Measurements from ENCODE around the gene ZEB1. TPM values are rescaled to one million over a fixed set of nuclear protein-coding genes. Genes with fewer than 3 reads are reported as not detected.

ZEB1 gene
- total RNA-seq, 5 donors from 2014 or later (not counting 1 experiment from before 2014, with no cell fraction given) = 39.9 to 125 (median 48.4) TPM

GRCh38 chr10:31299119-31299518 lies 19.9 kb upstream of the ZEB1 start:
- ChIA-PET POLR2A (no interaction called here), CTCF (no interaction called here)
- Mint-ChIP-seq H3K4me3 (no peak overlapping the region), H3K27me3 (peaks cover 0 to under 1% of the 10 kb centered on the region in 2 donors), H3K4me1 (peaks cover 0 to 4% (median 3%) of the 10 kb centered on the region in 3 donors), H3K36me3 (no peaks in the 10 kb centered on the region), H3K27ac (no peak overlapping the region), H3K9me3 (peaks cover 0 to 9% (median 0%) of the 10 kb centered on the region in 3 donors)
- peak in 2 of 35 experiments; percentile 3 to 19 for DNase-seq
- Histone ChIP-seq H3K36me3 (ENCODE audit: control insufficient read depth in 2 of 2, extremely low read depth in 1 of 2, insufficient read depth in 1 of 2, low read length in 1 of 2) (no peaks in the 10 kb centered on the region), H3K27ac (ENCODE audit: low read length) (no peak overlapping the region), H3K9me3 (no peaks in the 10 kb centered on the region), H3K27me3 (replicated peaks in 1 of 2; ENCODE audit: control insufficient read depth in 2 of 2, extremely low read depth in 1 of 2, insufficient read depth in 2 of 2, low read length in 1 of 2) (no peaks in the 10 kb centered on the region), H3K4me3 (ENCODE audit: control insufficient read depth in 1 of 2, extremely low read depth in 1 of 2, low read length in 1 of 2) (no peak overlapping the region), H3K4me1 (ENCODE audit: control insufficient read depth in 1 of 2, extremely low read depth in 1 of 2, insufficient read depth in 2 of 2, low read length in 2 of 2) (no peaks in the 10 kb centered on the region)
- ATAC-seq (replicated peaks in 1 of 4) = peak in 3 of 4 experiments; percentile 29 to 74 (median 64)
- no CpG with 5 or more reads among the region's 1 CpG for WGBS (ENCODE audit: insufficient coverage)

- Mint-ChIP-seq H3K27ac (no peak overlapping the region), H3K36me3 (peaks cover 4% of the 10 kb centered on the region), H3K27me3 (peaks cover 4 to 7% of the 10 kb centered on the region in 2 donors), H3K4me1 (peaks cover 0 to 5% (median 4%) of the 10 kb centered on the region in 3 donors), H3K4me3 (no peak overlapping the region), H3K9me3 (peaks cover 0 to 9% (median 0%) of the 10 kb centered on the region in 3 donors)
- DNase-seq (no peak), ATAC-seq (replicated peaks in 1 of 4) (no peak)
- no peaks in the 10 kb centered on the region for H3K27me3 ChIP-seq (replicated peaks in 1 of 2; ENCODE audit: control insufficient read depth in 2 of 2, extremely low read depth in 1 of 2, insufficient read depth in 2 of 2, low read length in 1 of 2)
- WGBS (ENCODE audit: insufficient coverage) = no CpG with 5 or more reads among the region's 3 CpGs
- no peaks in the 10 kb centered on the region for H3K36me3 ChIP-seq (ENCODE audit: control insufficient read depth in 2 of 2, extremely low read depth in 1 of 2, insufficient read depth in 1 of 2, low read length in 1 of 2)
- no peak overlapping the region for H3K27ac ChIP-seq (ENCODE audit: low read length)
- H3K9me3 ChIP-seq = no peaks in the 10 kb centered on the region
- H3K4me1 ChIP-seq (ENCODE audit: control insufficient read depth in 1 of 2, extremely low read depth in 1 of 2, insufficient read depth in 2 of 2, low read length in 2 of 2) = no peaks in the 10 kb centered on the region
- POLR2A ChIA-PET = interaction anchor here in 1 of 2 donors (0.6 kb wide), 1 partner anchor 31 kb away, joined by 3 read pairs; no protein-coding TSS in a partner anchor
- H3K4me3 ChIP-seq (ENCODE audit: control insufficient read depth in 1 of 2, extremely low read depth in 1 of 2, low read length in 1 of 2) = no peak overlapping the region
- CTCF ChIA-PET = no interaction called here
Measured at GRCh38 chr10:31303212-31303611, 15.8 kb upstream of the ZEB1 start.

GRCh38 chr10:31304291-31304970 lies 14.6 kb upstream of the ZEB1 start:
- ATAC-seq (replicated peaks in 1 of 4) (no peak), DNase-seq (no peak)
- Mint-ChIP-seq H3K27ac (no peak overlapping the region), H3K4me3 (no peak overlapping the region), H3K27me3 (peaks cover 4 to 7% of the 10 kb centered on the region in 2 donors), H3K4me1 (peaks cover 0 to 2% (median 0%) of the 10 kb centered on the region in 3 donors), H3K36me3 (peaks cover 7% of the 10 kb centered on the region), H3K9me3 (peaks cover 0 to 9% (median 0%) of the 10 kb centered on the region in 3 donors)
- Histone ChIP-seq H3K9me3 (no peaks in the 10 kb centered on the region), H3K27ac (ENCODE audit: low read length) (no peak overlapping the region), H3K27me3 (replicated peaks in 1 of 2; ENCODE audit: control insufficient read depth in 2 of 2, extremely low read depth in 1 of 2, insufficient read depth in 2 of 2, low read length in 1 of 2) (no peaks in the 10 kb centered on the region), H3K4me3 (ENCODE audit: control insufficient read depth in 1 of 2, extremely low read depth in 1 of 2, low read length in 1 of 2) (no peak overlapping the region), H3K36me3 (ENCODE audit: control insufficient read depth in 2 of 2, extremely low read depth in 1 of 2, insufficient read depth in 1 of 2, low read length in 1 of 2) (no peaks in the 10 kb centered on the region), H3K4me1 (ENCODE audit: control insufficient read depth in 1 of 2, extremely low read depth in 1 of 2, insufficient read depth in 2 of 2, low read length in 2 of 2) (no peaks in the 10 kb centered on the region)
- no CpG with 5 or more reads among the region's 6 CpGs for WGBS (ENCODE audit: insufficient coverage)
- CTCF ChIA-PET = no interaction called here
- POLR2A ChIA-PET = no interaction called here

GRCh38 chr10:31313396-31313795 lies 5.6 kb upstream of the ZEB1 start:
- no peaks in the 10 kb centered on the region for H3K9me3 ChIP-seq
- Mint-ChIP-seq H3K4me3 (no peak overlapping the region), H3K36me3 (peaks cover 9% of the 10 kb centered on the region), H3K27me3 (no peaks in the 10 kb centered on the region), H3K9me3 (no peaks in the 10 kb centered on the region), H3K4me1 (peaks cover 13 to 27% (median 14%) of the 10 kb centered on the region in 3 donors), H3K27ac (no peak overlapping the region)
- H3K36me3 ChIP-seq (ENCODE audit: control insufficient read depth in 2 of 2, extremely low read depth in 1 of 2, insufficient read depth in 1 of 2, low read length in 1 of 2) = no peaks in the 10 kb centered on the region
- H3K27me3 ChIP-seq (replicated peaks in 1 of 2; ENCODE audit: control insufficient read depth in 2 of 2, extremely low read depth in 1 of 2, insufficient read depth in 2 of 2, low read length in 1 of 2) = no peaks in the 10 kb centered on the region
- CTCF ChIA-PET = no interaction called here
- H3K4me3 ChIP-seq (ENCODE audit: control insufficient read depth in 1 of 2, extremely low read depth in 1 of 2, low read length in 1 of 2) = no peak overlapping the region
- no peak overlapping the region for H3K27ac ChIP-seq (ENCODE audit: low read length)
- H3K4me1 ChIP-seq (ENCODE audit: control insufficient read depth in 1 of 2, extremely low read depth in 1 of 2, insufficient read depth in 2 of 2, low read length in 2 of 2) = peaks cover 4 to 5% of the 10 kb centered on the region in 2 experiments
- ATAC-seq (replicated peaks in 1 of 4) = no peak
- POLR2A ChIA-PET = interaction anchor here in 1 of 2 donors (0.6 kb wide), 1 partner anchor 295 kb away, joined by 4 read pairs; no protein-coding TSS in a partner anchor
- no peak for DNase-seq
- no CpG with 5 or more reads among the region's 3 CpGs for WGBS (ENCODE audit: insufficient coverage)

GRCh38 chr10:31314256-31315150 lies 4.5 kb upstream of the ZEB1 start:
- ATAC-seq (replicated peaks in 1 of 4) (no peak), DNase-seq (no peak)
- Mint-ChIP-seq H3K4me1 (peaks cover 13 to 27% (median 14%) of the 10 kb centered on the region in 3 donors), H3K4me3 (no peak overlapping the region), H3K9me3 (no peaks in the 10 kb centered on the region), H3K27me3 (no peaks in the 10 kb centered on the region), H3K27ac (no peak overlapping the region), H3K36me3 (peaks cover 5% of the 10 kb centered on the region)
- ChIA-PET POLR2A (interaction anchor here in 1 of 2 donors (0.8 kb wide), 1 partner anchor 529 kb away, joined by 4 read pairs; no protein-coding TSS in a partner anchor), CTCF (interaction anchor here in 1 of 2 donors (0.6 kb wide), 1 partner anchor 48 kb away, joined by 3 read pairs; no protein-coding TSS in a partner anchor)
- 73% methylated on average over 2 of the region's 8 CpGs for WGBS (ENCODE audit: insufficient coverage)
- Histone ChIP-seq H3K9me3 (no peaks in the 10 kb centered on the region), H3K36me3 (ENCODE audit: control insufficient read depth in 2 of 2, extremely low read depth in 1 of 2, insufficient read depth in 1 of 2, low read length in 1 of 2) (no peaks in the 10 kb centered on the region), H3K4me1 (ENCODE audit: control insufficient read depth in 1 of 2, extremely low read depth in 1 of 2, insufficient read depth in 2 of 2, low read length in 2 of 2) (peaks cover 4 to 5% of the 10 kb centered on the region in 2 experiments), H3K27ac (ENCODE audit: low read length) (no peak overlapping the region), H3K4me3 (ENCODE audit: control insufficient read depth in 1 of 2, extremely low read depth in 1 of 2, low read length in 1 of 2) (no peak overlapping the region), H3K27me3 (replicated peaks in 1 of 2; ENCODE audit: control insufficient read depth in 2 of 2, extremely low read depth in 1 of 2, insufficient read depth in 2 of 2, low read length in 1 of 2) (no peaks in the 10 kb centered on the region)

GRCh38 chr10:31315453-31315852 lies 3.6 kb upstream of the ZEB1 start:
- no peaks in the 10 kb centered on the region for H3K9me3 Mint-ChIP-seq
- Histone ChIP-seq H3K27ac (ENCODE audit: low read length) (no peak overlapping the region), H3K4me1 (ENCODE audit: control insufficient read depth in 1 of 2, extremely low read depth in 1 of 2, insufficient read depth in 2 of 2, low read length in 2 of 2) (peaks cover 4 to 5% of the 10 kb centered on the region in 2 experiments), H3K4me3 (ENCODE audit: control insufficient read depth in 1 of 2, extremely low read depth in 1 of 2, low read length in 1 of 2) (no peak overlapping the region), H3K36me3 (ENCODE audit: control insufficient read depth in 2 of 2, extremely low read depth in 1 of 2, insufficient read depth in 1 of 2, low read length in 1 of 2) (no peaks in the 10 kb centered on the region), H3K9me3 (no peaks in the 10 kb centered on the region), H3K27me3 (replicated peaks in 1 of 2; ENCODE audit: control insufficient read depth in 2 of 2, extremely low read depth in 1 of 2, insufficient read depth in 2 of 2, low read length in 1 of 2) (no peaks in the 10 kb centered on the region)
- H3K4me1 Mint-ChIP-seq = peaks cover 13 to 27% (median 14%) of the 10 kb centered on the region in 3 donors
- no peak overlapping the region for H3K4me3 Mint-ChIP-seq
- DNase-seq = no peak
- no peak for ATAC-seq (replicated peaks in 1 of 4)
- H3K27ac Mint-ChIP-seq = no peak overlapping the region
- ChIA-PET CTCF (interaction anchor here in 1 of 2 donors (0.6 kb wide), 1 partner anchor 49 kb away, joined by 3 read pairs; no protein-coding TSS in a partner anchor), POLR2A (no interaction called here)
- WGBS (ENCODE audit: insufficient coverage) = 100% methylated on average over 1 of the region's 4 CpGs
- peaks cover 5% of the 10 kb centered on the region for H3K36me3 Mint-ChIP-seq
- H3K27me3 Mint-ChIP-seq = no peaks in the 10 kb centered on the region

Data from T-cell (primary cell).